Kidney (tissue), 14 donors: ENCODE measurements around the gene BICD2. TPM values are rescaled to one million over a fixed set of nuclear protein-coding genes. Genes with fewer than 3 reads are reported as not detected.

Experiments used
- DNase-seq, 5 donors: peaks; one replicate each; pipeline ENCODE4 v3.0.0-alpha.2; 2013 to 2020
- FAIRE-seq: peaks from 2 replicates; lab custom pipeline; 2012; peaks lifted over from hg19 to GRCh38; lab: Jason Lieb, UNC
- H3K27ac ChIP-seq, 2 donors: one replicate each; pipeline ENCODE4 v1.7.0; 2013; ENCODE audit warnings: low read depth in 2 of 2, low read length in 2 of 2, inconsistent platforms in 1 of 2
- H3K27me3 ChIP-seq: one replicate; pipeline ENCODE4 v1.7.1; 2013; ENCODE audit warnings: low read length, inconsistent platforms; ENCODE audit not compliant: control insufficient read depth, insufficient read depth
- H3K36me3 ChIP-seq, 3 donors: one replicate each; pipeline versions ENCODE4 v1.7.0 to v1.7.1; 2013; ENCODE audit warnings: low read length in 3 of 3, control low read depth in 1 of 3, inconsistent platforms in 1 of 3; ENCODE audit not compliant: insufficient read depth in 3 of 3, control insufficient read depth in 2 of 3
- H3K4me1 ChIP-seq, 3 donors: one replicate each; pipeline versions ENCODE4 v1.7.0 to v1.7.1; 2013; ENCODE audit warnings: low read length in 3 of 3, inconsistent platforms in 1 of 3, low read depth in 1 of 3; ENCODE audit not compliant: control insufficient read depth in 2 of 3, insufficient read depth in 2 of 3
- H3K4me3 ChIP-seq, 3 donors: one replicate each; pipeline versions ENCODE4 v1.7.0 to v1.8.1; 2013; ENCODE audit warnings: low read length in 3 of 3, control low read depth in 1 of 3, inconsistent platforms in 1 of 3
- H3K9ac ChIP-seq, 3 donors: one replicate each; pipeline versions ENCODE4 v1.7.0 to v1.7.1; 2013; ENCODE audit warnings: low read length in 3 of 3, control low read depth in 1 of 3, inconsistent platforms in 1 of 3
- H3K9me3 ChIP-seq, 3 donors: one replicate each; pipeline versions ENCODE4 v1.7.0 to v1.7.1; 2013; ENCODE audit warnings: low read length in 3 of 3, control low read depth in 1 of 3, inconsistent platforms in 1 of 3; ENCODE audit not compliant: control insufficient read depth in 2 of 3, insufficient read depth in 1 of 3
- intact Hi-C: fragments of 100-400 bp; cut with DNase I; formaldehyde crosslinking; loops from one replicate; pipeline ENCODE4 v1.11.1; 2022
- polyA plus RNA-seq: library from polyadenylated mRNA; stranded (reverse); fragments of 350-450 nt; fragmentation: Illumina TruSeq; extraction: RNeasy Lipid Tissue Mini Kit (QIAGEN cat#74804); gene quantifications from one replicate; pipeline ENCODE4 v1.2.3, GENCODE V29; 2014; ENCODE audit warnings: low read depth, low replicate concordance; ENCODE audit not compliant: insufficient read depth
- total RNA-seq: library from RNA; stranded (reverse); fragmentation: NEBNext Ultra II Directional; extraction: Animal tissue kit (Norgen Biotek cat#: 25700); gene quantifications from one replicate; pipeline ENCODE4 v1.2.1, GENCODE V29; 2021
- TF ChIP-seq, protein P1 (sequence below): IDR thresholded peaks from 3 replicates; pipeline ENCODE4 v1.5.1; 2012; ENCODE audit warnings: mild to moderate bottlenecking, moderate library complexity, borderline replicate concordance; ENCODE audit not compliant: insufficient read depth; ENCODE audit errors: extremely low read depth
- donor health status: control.
- donor health status: control.
- donor health status: control.
- donor health status: control.
- donor health status: control.
- donor health status: DM: yes; HTN: yes; CAD: no.
- donor health status: Normal renal cell carcinoma (clear cell type).

The BICD2 gene
- total and polyA plus RNA-seq, 2 donors from 2014 or later, result 10.0 to 25.2 TPM

DNA sequence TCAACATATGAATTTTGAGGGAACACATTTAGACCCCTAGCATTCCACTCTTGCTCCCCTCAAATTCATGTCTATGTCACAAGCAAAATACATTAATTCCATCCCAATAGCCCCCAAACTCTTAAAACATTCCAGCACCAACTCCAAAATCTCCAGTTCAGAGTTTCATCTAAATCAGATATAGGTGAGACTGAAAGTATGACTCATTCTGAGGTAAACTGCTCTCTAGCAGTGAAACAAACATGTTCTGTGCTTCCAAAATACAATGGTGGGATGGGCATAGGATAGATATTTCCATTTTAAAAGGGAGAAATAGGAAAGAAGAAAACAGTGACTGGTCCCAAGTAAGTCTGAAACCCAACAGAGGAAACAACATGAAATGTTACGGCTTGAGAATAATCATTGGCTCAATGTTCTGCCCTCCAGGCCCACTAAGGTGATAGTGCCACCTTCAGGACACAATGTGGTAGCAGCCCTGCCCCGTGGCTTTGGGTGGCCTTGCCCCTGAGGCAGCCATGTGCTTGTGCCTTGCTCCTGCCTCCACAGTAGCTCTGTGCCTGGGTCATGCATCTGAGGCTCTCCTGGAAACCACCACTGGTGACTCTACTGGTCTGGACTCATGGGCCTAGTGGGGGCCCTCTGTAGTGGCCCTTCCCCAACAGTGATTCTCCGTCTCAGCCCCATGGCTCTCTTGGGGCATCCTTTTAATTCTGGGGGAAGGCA, 58.3 kb downstream of the BICD2 start:
- no peaks in the 10 kb centered on the region for H3K27me3 ChIP-seq
- TF ChIP-seq, protein P1, sequence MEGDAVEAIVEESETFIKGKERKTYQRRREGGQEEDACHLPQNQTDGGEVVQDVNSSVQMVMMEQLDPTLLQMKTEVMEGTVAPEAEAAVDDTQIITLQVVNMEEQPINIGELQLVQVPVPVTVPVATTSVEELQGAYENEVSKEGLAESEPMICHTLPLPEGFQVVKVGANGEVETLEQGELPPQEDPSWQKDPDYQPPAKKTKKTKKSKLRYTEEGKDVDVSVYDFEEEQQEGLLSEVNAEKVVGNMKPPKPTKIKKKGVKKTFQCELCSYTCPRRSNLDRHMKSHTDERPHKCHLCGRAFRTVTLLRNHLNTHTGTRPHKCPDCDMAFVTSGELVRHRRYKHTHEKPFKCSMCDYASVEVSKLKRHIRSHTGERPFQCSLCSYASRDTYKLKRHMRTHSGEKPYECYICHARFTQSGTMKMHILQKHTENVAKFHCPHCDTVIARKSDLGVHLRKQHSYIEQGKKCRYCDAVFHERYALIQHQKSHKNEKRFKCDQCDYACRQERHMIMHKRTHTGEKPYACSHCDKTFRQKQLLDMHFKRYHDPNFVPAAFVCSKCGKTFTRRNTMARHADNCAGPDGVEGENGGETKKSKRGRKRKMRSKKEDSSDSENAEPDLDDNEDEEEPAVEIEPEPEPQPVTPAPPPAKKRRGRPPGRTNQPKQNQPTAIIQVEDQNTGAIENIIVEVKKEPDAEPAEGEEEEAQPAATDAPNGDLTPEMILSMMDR, result peak; percentile 27
- intact Hi-C loops, result no loop called here
- H3K9ac ChIP-seq, result no peak overlapping the region
- H3K9me3 ChIP-seq, result no peaks in the 10 kb centered on the region
- DNase-seq (no peak), FAIRE-seq (no peak)
- no peaks in the 10 kb centered on the region for H3K4me1 ChIP-seq
- no peak overlapping the region for H3K4me3 ChIP-seq
- H3K27ac ChIP-seq, result no peak overlapping the region
- peaks cover 0 to 16% (median 14%) of the 10 kb centered on the region in 3 donors for H3K36me3 ChIP-seq

DNA sequence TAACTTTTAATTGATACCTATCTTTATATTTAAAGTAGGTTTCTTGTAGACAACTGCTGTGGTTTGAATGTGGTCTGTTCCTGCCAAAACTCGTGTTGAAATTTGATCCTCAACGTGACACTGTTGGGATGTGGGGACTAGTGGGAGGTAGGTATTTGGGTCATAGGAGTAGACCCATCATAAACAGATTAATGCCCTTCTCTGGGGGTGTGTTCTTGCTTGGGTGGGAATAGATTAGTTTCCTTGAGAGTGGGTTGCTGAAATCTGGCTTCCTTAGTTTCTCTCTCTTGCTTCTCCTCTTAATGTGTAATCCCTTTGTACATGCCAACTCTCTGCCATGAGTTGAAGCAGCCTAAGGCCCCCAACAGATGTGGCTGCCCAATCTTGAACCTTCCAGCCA, 60.1 kb downstream of the BICD2 start:
- no peak overlapping the region for H3K27ac ChIP-seq
- no peak for DNase-seq
- TF ChIP-seq, protein P1, result no peak

DNA sequence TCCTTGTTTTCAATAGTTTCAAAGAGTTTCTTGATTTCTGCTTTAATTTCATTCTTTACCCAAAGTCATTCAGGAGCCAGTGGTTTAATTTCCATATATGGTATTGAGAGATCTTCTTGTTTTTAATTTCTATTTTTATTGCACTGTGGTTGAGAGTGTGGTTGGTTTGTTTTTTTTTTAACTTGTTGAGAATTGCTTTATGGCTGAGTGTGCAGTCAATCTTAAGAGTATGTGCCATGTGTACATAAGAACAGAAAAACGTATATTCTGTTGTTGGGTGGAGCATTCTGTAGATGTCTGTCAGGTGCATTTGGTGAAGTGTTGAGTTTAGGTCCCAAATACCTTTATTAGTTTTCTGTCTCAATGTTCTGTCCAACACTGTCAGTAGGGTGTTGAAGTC, 68.0 kb downstream of the BICD2 start:
- H3K4me1 ChIP-seq, result no peaks in the 10 kb centered on the region
- no peak for FAIRE-seq
- no peaks in the 10 kb centered on the region for H3K36me3 ChIP-seq
- no peak overlapping the region for H3K9ac ChIP-seq
- intact Hi-C loops, result no loop called here
- no peak overlapping the region for H3K27ac ChIP-seq
- no peak for DNase-seq
- peaks cover 0 to 4% (median 2%) of the 10 kb centered on the region in 3 donors for H3K9me3 ChIP-seq
- no peak overlapping the region for H3K4me3 ChIP-seq
- no peaks in the 10 kb centered on the region for H3K27me3 ChIP-seq
- TF ChIP-seq, protein P1, result no peak

More for the DNA sequence above, 60.1 kb downstream of the BICD2 start:
- Histone ChIP-seq H3K4me3 (no peak overlapping the region), H3K27me3 (no peaks in the 10 kb centered on the region), H3K36me3 (peaks cover 0 to 5% (median 1%) of the 10 kb centered on the region in 3 donors), H3K9me3 (no peaks in the 10 kb centered on the region), H3K4me1 (no peaks in the 10 kb centered on the region), H3K9ac (no peak overlapping the region)
- no peak for FAIRE-seq
- intact Hi-C loops, result no loop called here
